Measurements from ENCODE around the gene OR13J1. TPM values are rescaled to one million over a fixed set of nuclear protein-coding genes. Genes with fewer than 3 reads are reported as not detected.
A peak's percentile ranks its signal among the peaks of the same experiment; 100 is the strongest.

OR13J1 gene
- polyA plus RNA-seq, 2 donors = not detected

DNA sequence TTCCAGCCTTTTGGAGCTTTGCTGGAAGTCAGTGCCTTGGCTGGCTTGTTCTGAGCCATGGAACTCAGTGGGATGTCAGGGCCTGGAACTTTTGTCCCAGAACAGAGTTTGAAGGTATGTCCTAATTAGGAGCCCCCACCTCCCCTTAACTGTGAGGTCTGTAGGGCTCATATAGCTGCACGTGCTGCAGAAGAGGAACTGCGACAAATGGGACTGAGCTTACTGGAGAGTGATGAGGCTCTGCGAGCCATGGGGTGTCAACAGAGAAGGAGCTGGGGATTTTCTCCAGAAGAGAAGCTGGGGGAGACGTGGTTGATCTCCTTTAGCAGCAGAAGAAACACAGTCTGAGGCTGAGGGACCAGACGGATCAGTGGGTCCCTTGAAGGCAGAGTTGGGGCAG lies 30.3 kb downstream of the OR13J1 start:
- H3K36me3 ChIP-seq (ENCODE audit: control insufficient read depth in 2 of 2, insufficient read depth in 2 of 2, low read length in 1 of 2) = no peaks in the 10 kb centered on the region
- WGBS, 2 donors = 87 to 88% methylated on average over 5 of the region's 5 CpGs
- H3K27ac ChIP-seq (ENCODE audit: low read depth in 2 of 2, low read length in 1 of 2) = no peak overlapping the region
- no peaks in the 10 kb centered on the region for H3K9me3 ChIP-seq (ENCODE audit: control insufficient read depth in 2 of 2, insufficient read depth in 1 of 2, low read depth in 1 of 2, low read length in 1 of 2)
- H3K4me1 ChIP-seq (ENCODE audit: control insufficient read depth in 2 of 2, insufficient read depth in 2 of 2, low read length in 1 of 2) = peaks cover 3 to 5% of the 10 kb centered on the region in 2 donors
- H3K27me3 ChIP-seq (ENCODE audit: control insufficient read depth in 1 of 2, insufficient read depth in 2 of 2, low read length in 2 of 2) = no peaks in the 10 kb centered on the region
- no peak overlapping the region for H3K4me3 ChIP-seq (ENCODE audit: low read depth in 1 of 2, low read length in 2 of 2)

GRCh38 chr9:35836595-35836994 lies 33.6 kb downstream of the OR13J1 start:
- no peaks in the 10 kb centered on the region for H3K27me3 ChIP-seq (ENCODE audit: control insufficient read depth in 1 of 2, insufficient read depth in 2 of 2, low read length in 2 of 2)
- no peak overlapping the region for H3K27ac ChIP-seq (ENCODE audit: low read depth in 2 of 2, low read length in 1 of 2)
- H3K4me1 ChIP-seq (ENCODE audit: control insufficient read depth in 2 of 2, insufficient read depth in 2 of 2, low read length in 1 of 2) = peaks cover 0 to 3% of the 10 kb centered on the region in 2 donors
- H3K9me3 ChIP-seq (ENCODE audit: control insufficient read depth in 2 of 2, insufficient read depth in 1 of 2, low read depth in 1 of 2, low read length in 1 of 2) = no peaks in the 10 kb centered on the region
- H3K36me3 ChIP-seq (ENCODE audit: control insufficient read depth in 2 of 2, insufficient read depth in 2 of 2, low read length in 1 of 2) = no peaks in the 10 kb centered on the region
- no peak overlapping the region for H3K4me3 ChIP-seq (ENCODE audit: low read depth in 1 of 2, low read length in 2 of 2)
- WGBS, 2 donors = 86 to 94% methylated on average over 5 of the region's 5 CpGs

GRCh38 chr9:35835766-35836165 lies 34.4 kb downstream of the OR13J1 start:
- H3K4me1 ChIP-seq (ENCODE audit: control insufficient read depth in 2 of 2, insufficient read depth in 2 of 2, low read length in 1 of 2) = peaks cover 0 to 3% of the 10 kb centered on the region in 2 donors
- no peaks in the 10 kb centered on the region for H3K27me3 ChIP-seq (ENCODE audit: control insufficient read depth in 1 of 2, insufficient read depth in 2 of 2, low read length in 2 of 2)
- H3K4me3 ChIP-seq (ENCODE audit: low read depth in 1 of 2, low read length in 2 of 2) = no peak overlapping the region
- no peaks in the 10 kb centered on the region for H3K9me3 ChIP-seq (ENCODE audit: control insufficient read depth in 2 of 2, insufficient read depth in 1 of 2, low read depth in 1 of 2, low read length in 1 of 2)
- WGBS, 2 donors = 72 to 88% methylated on average over 2 of the region's 2 CpGs
- no peaks in the 10 kb centered on the region for H3K36me3 ChIP-seq (ENCODE audit: control insufficient read depth in 2 of 2, insufficient read depth in 2 of 2, low read length in 1 of 2)
- H3K27ac ChIP-seq (ENCODE audit: low read depth in 2 of 2, low read length in 1 of 2) = no peak overlapping the region

GRCh38 chr9:35835216-35835632 lies 35.0 kb downstream of the OR13J1 start:
- no peak overlapping the region for H3K4me3 ChIP-seq (ENCODE audit: low read depth in 1 of 2, low read length in 2 of 2)
- peaks cover 0 to 3% of the 10 kb centered on the region in 2 donors for H3K4me1 ChIP-seq (ENCODE audit: control insufficient read depth in 2 of 2, insufficient read depth in 2 of 2, low read length in 1 of 2)
- no peaks in the 10 kb centered on the region for H3K36me3 ChIP-seq (ENCODE audit: control insufficient read depth in 2 of 2, insufficient read depth in 2 of 2, low read length in 1 of 2)
- H3K27ac ChIP-seq (ENCODE audit: low read depth in 2 of 2, low read length in 1 of 2) = no peak overlapping the region
- no peaks in the 10 kb centered on the region for H3K9me3 ChIP-seq (ENCODE audit: control insufficient read depth in 2 of 2, insufficient read depth in 1 of 2, low read depth in 1 of 2, low read length in 1 of 2)
- no peaks in the 10 kb centered on the region for H3K27me3 ChIP-seq (ENCODE audit: control insufficient read depth in 1 of 2, insufficient read depth in 2 of 2, low read length in 2 of 2)
- WGBS, 2 donors = 83 to 91% methylated on average over 3 of the region's 3 CpGs

GRCh38 chr9:35834260-35835215 lies 35.7 kb downstream of the OR13J1 start:
- WGBS, 2 donors = 79 to 83% methylated on average over 14 of the region's 14 CpGs
- H3K9me3 ChIP-seq (ENCODE audit: control insufficient read depth in 2 of 2, insufficient read depth in 1 of 2, low read depth in 1 of 2, low read length in 1 of 2) = no peaks in the 10 kb centered on the region
- no peak overlapping the region for H3K27ac ChIP-seq (ENCODE audit: low read depth in 2 of 2, low read length in 1 of 2)
- H3K36me3 ChIP-seq (ENCODE audit: control insufficient read depth in 2 of 2, insufficient read depth in 2 of 2, low read length in 1 of 2) = no peaks in the 10 kb centered on the region
- no peaks in the 10 kb centered on the region for H3K27me3 ChIP-seq (ENCODE audit: control insufficient read depth in 1 of 2, insufficient read depth in 2 of 2, low read length in 2 of 2)
- H3K4me1 ChIP-seq (ENCODE audit: control insufficient read depth in 2 of 2, insufficient read depth in 2 of 2, low read length in 1 of 2) = peaks cover 2 to 6% of the 10 kb centered on the region in 2 donors
- no peak overlapping the region for H3K4me3 ChIP-seq (ENCODE audit: low read depth in 1 of 2, low read length in 2 of 2)

DNA sequence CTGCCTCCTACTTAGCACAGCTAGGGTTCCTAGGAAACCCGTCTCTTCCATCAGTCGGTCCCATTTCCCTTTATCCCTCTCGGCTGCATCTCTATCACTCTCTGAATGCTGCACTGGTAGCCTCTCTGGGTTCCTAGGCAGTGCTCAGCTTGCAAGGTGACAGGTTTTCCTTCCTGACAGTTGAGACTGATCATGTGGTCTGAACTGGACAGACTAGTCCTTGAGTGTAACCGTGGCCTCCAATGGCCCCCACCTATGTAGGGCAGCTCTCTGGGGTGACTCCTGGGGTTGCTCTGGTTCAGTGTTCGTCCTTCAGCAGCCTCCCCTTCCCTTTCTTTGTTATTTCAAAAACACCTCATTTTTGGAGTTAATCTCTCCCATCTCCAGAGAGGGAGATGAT lies 37.4 kb downstream of the OR13J1 start:
- WGBS, 2 donors = 61 to 76% methylated on average over 5 of the region's 5 CpGs
- peak overlapping the region in 1 of 2 donors; percentile 40 for H3K27ac ChIP-seq (ENCODE audit: low read depth in 2 of 2, low read length in 1 of 2)
- H3K4me1 ChIP-seq (ENCODE audit: control insufficient read depth in 2 of 2, insufficient read depth in 2 of 2, low read length in 1 of 2) = peaks cover 8 to 9% of the 10 kb centered on the region in 2 donors
- no peaks in the 10 kb centered on the region for H3K27me3 ChIP-seq (ENCODE audit: control insufficient read depth in 1 of 2, insufficient read depth in 2 of 2, low read length in 2 of 2)
- no peak overlapping the region for H3K4me3 ChIP-seq (ENCODE audit: low read depth in 1 of 2, low read length in 2 of 2)
- H3K36me3 ChIP-seq (ENCODE audit: control insufficient read depth in 2 of 2, insufficient read depth in 2 of 2, low read length in 1 of 2) = no peaks in the 10 kb centered on the region
- no peaks in the 10 kb centered on the region for H3K9me3 ChIP-seq (ENCODE audit: control insufficient read depth in 2 of 2, insufficient read depth in 1 of 2, low read depth in 1 of 2, low read length in 1 of 2)

- H3K27me3 ChIP-seq (ENCODE audit: control insufficient read depth in 1 of 2, insufficient read depth in 2 of 2, low read length in 2 of 2) = no peaks in the 10 kb centered on the region
- 81 to 87% methylated on average over 4 of the region's 4 CpGs for WGBS, 2 donors
- no peaks in the 10 kb centered on the region for H3K9me3 ChIP-seq (ENCODE audit: control insufficient read depth in 2 of 2, insufficient read depth in 1 of 2, low read depth in 1 of 2, low read length in 1 of 2)
- H3K27ac ChIP-seq (ENCODE audit: low read depth in 2 of 2, low read length in 1 of 2) = no peak overlapping the region
- H3K4me1 ChIP-seq (ENCODE audit: control insufficient read depth in 2 of 2, insufficient read depth in 2 of 2, low read length in 1 of 2) = peaks cover 8 to 9% of the 10 kb centered on the region in 2 donors
- H3K4me3 ChIP-seq (ENCODE audit: low read depth in 1 of 2, low read length in 2 of 2) = no peak overlapping the region
- no peaks in the 10 kb centered on the region for H3K36me3 ChIP-seq (ENCODE audit: control insufficient read depth in 2 of 2, insufficient read depth in 2 of 2, low read length in 1 of 2)
These were observed 39.2 kb downstream of the OR13J1 start for GRCh38 chr9:35831040-35831439.

DNA sequence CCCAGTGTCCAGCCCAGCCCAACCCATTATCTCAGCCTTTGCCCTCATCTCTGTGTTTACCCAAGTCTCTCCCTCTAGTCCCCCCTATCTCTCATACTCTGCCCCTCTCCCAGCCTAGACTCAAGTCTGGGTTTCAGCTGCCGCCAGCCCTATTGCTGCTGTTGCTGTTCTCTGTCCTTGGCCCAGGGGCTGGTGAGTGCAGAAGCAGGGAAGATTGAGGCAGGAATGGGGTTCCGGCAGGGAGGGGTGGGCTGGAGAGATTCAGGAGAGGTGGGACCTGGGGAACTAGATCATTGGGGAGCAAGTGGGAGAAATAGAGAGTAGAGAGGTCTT lies 40.5 kb downstream of the OR13J1 start:
- Histone ChIP-seq H3K36me3 (ENCODE audit: control insufficient read depth in 2 of 2, insufficient read depth in 2 of 2, low read length in 1 of 2) (no peaks in the 10 kb centered on the region), H3K4me3 (ENCODE audit: low read depth in 1 of 2, low read length in 2 of 2) (peak overlapping the region; percentile 63 to 74), H3K4me1 (ENCODE audit: control insufficient read depth in 2 of 2, insufficient read depth in 2 of 2, low read length in 1 of 2) (peaks cover 8 to 9% of the 10 kb centered on the region in 2 donors), H3K27me3 (ENCODE audit: control insufficient read depth in 1 of 2, insufficient read depth in 2 of 2, low read length in 2 of 2) (no peaks in the 10 kb centered on the region), H3K9me3 (ENCODE audit: control insufficient read depth in 2 of 2, insufficient read depth in 1 of 2, low read depth in 1 of 2, low read length in 1 of 2) (no peaks in the 10 kb centered on the region), H3K27ac (ENCODE audit: low read depth in 2 of 2, low read length in 1 of 2) (peak overlapping the region; percentile 77 to 89)
- WGBS, 2 donors = 44 to 50% methylated on average over 2 of the region's 2 CpGs

- 1 to 2% methylated on average over 26 to 53 of the region's 53 CpGs for WGBS, 2 donors
- Histone ChIP-seq H3K4me1 (ENCODE audit: control insufficient read depth in 2 of 2, insufficient read depth in 2 of 2, low read length in 1 of 2) (peaks cover 8 to 9% of the 10 kb centered on the region in 2 donors), H3K9me3 (ENCODE audit: control insufficient read depth in 2 of 2, insufficient read depth in 1 of 2, low read depth in 1 of 2, low read length in 1 of 2) (no peaks in the 10 kb centered on the region), H3K4me3 (ENCODE audit: low read depth in 1 of 2, low read length in 2 of 2) (peak within 1 kb of the TSS; percentile 63 to 74), H3K27me3 (ENCODE audit: control insufficient read depth in 1 of 2, insufficient read depth in 2 of 2, low read length in 2 of 2) (no peaks in the 10 kb centered on the region), H3K36me3 (ENCODE audit: control insufficient read depth in 2 of 2, insufficient read depth in 2 of 2, low read length in 1 of 2) (no peaks in the 10 kb centered on the region), H3K27ac (ENCODE audit: low read depth in 2 of 2, low read length in 1 of 2) (peak within 1 kb of the TSS; percentile 89)
These were observed 41.0 kb downstream of the OR13J1 start, which contains the start of gene TMEM8B for GRCh38 chr9:35829084-35829763. TSS of gene TMEM8B (plus strand) at chr9:35829228. CDS start at chr9:35829448, 220 bp downstream.

Measured in esophagus (tissue), 2 donors.